ENCODE data around the gene DEGS1.

DEGS1 gene

DNA sequence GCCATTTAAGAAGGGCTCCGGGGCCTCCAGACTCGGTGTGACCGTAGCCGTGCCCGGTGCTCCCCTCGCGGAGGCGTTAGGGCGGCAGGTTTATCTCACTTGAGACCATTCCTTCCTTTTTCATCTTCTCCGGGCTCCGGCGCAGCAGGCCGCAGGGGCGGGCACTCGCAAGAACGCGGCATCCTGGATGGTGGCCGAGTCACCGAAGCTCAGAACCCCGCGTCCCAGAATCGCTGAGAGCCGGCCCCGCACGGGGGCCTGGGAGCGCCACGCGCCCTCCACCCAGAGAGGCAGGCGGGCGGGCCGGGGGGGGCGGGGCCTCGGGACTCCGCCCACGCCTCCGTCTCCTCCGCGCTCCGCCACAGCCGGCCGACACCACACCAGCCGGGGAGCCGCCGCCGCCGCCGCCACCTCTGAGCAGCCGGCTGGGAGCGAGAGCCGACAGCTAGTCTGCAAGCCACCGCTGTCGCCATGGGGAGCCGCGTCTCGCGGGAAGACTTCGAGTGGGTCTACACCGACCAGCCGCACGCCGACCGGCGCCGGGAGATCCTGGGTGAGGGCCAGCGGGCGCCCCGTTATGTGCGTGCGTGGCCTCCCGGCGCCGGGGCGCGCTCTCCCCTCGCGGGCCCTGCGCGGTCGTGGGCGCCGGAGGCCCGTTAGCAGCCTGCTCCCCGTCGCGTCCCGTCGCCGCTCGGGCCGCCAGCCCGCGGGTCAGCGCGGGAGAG is at the start of gene DEGS1:
DEGS1 (plus strand) TSS at position 375 of the 725 bp plus-strand sequence; CDS start at position 472, 97 bp downstream.
- FAIRE-seq: no peak

GRCh38 chr1:224133741-224134299 is 49.2 kb upstream of the DEGS1 start:
- FAIRE-seq: no peak

More for the DNA sequence above, at the start of gene DEGS1:
- DNase-seq (ENCODE audit: insufficient read length, low spot score): peak; percentile 93

DNA sequence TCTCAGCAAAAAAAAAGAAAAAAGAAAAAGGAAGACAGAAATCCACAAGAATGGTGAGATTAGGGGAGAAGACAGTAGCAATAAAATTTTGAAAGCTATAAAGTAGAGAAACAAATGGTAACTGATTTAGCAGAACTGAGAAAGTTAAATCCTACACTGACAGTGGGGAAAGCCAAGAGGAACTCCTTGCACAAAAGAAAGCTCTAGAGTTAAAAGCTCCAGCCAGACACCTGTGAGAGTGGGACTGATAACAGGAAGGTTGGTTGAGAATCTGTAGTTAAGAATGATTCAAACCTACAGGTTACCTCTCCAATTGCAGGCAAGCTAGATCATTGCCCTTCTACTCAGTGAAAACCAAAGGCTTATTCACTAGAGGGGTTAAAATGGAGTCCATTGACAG is 45.5 kb upstream of the DEGS1 start:
- DNase-seq (ENCODE audit: insufficient read length, low spot score) (no peak), FAIRE-seq (no peak)

More at GRCh38 chr1:224133741-224134299, 49.2 kb upstream of the DEGS1 start:
- no peak for DNase-seq (ENCODE audit: insufficient read length, low spot score)

- no peak for FAIRE-seq
- DNase-seq (ENCODE audit: insufficient read length, low spot score): no peak
Measured at GRCh38 chr1:224138198-224138597, 44.8 kb upstream of the DEGS1 start.

DNA sequence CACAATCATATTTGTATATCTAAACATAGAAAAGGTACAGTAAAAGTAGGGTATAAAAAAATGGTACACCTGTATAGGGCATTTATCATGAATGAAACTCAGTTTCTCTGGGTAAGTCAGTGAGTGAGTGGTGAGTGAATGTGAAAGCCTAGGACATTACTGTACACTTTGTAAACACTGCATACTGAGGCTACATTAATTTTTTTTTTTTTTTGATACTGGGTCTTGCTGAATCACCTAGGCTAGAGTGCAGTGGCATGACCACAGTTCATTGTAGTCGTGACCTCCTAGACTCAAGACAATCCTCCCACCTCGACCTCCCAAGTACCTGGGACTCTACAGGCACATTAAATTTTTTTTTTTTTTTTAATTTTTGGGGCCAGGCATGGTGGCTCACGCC is 41.3 kb upstream of the DEGS1 start:
- DNase-seq (ENCODE audit: insufficient read length, low spot score): no peak
- FAIRE-seq: no peak

GRCh38 chr1:224149709-224150108 is 33.3 kb upstream of the DEGS1 start:
- no peak for DNase-seq (ENCODE audit: insufficient read length, low spot score)

GRCh38 chr1:224151117-224151516 is 31.9 kb upstream of the DEGS1 start:
- DNase-seq (ENCODE audit: insufficient read length, low spot score) (no peak), FAIRE-seq (no peak)

More at GRCh38 chr1:224149709-224150108, 33.3 kb upstream of the DEGS1 start:
- no peak for FAIRE-seq

DNA sequence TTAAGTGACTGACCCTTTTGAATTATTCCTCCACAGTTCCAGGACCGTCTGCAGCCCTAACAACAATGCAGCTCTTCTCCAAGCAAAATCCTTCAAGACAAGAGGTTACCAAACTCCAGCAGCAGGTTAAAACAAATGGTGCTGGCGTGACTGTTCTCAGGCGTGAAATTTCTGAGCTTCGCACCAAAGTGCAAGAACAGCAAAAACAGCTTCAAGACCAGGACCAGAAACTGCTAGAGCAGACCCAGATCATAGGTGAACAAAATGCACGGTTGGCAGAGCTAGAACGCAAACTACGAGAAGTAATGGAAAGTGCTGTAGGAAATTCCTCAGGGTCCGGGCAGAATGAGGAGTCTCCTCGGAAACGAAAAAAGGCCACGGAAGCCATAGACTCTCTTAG is 25.7 kb upstream of the DEGS1 start:
- no peak for DNase-seq (ENCODE audit: insufficient read length, low spot score)
- FAIRE-seq: no peak

GRCh38 chr1:224159541-224159940 is 23.5 kb upstream of the DEGS1 start:
- no peak for FAIRE-seq
- DNase-seq (ENCODE audit: insufficient read length, low spot score): no peak

DNA sequence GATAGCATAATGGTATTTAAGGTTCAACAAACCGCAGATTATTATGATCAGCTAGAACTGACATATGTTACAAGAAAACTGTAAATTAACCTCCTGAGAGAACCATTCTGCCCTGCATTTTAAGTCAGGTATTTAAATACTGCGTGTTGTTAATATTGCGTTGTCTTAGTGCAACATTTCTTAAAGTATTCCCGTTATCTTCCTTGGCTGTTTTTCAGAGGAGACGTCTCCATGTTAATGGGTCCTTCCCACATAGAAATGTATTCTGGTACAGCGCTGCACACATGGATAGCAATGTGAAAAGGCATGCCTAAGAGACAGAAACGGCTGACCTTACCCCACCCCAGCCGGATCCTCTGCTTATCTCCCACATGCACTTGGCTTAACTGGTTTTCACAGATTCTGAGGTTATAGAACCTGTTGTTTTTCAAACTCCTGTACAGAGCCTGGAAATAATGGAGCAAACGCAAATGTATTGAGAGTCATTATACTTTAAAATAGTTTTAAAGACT is 22.8 kb upstream of the DEGS1 start:
- FAIRE-seq (no peak), DNase-seq (ENCODE audit: insufficient read length, low spot score) (no peak)

GRCh38 chr1:224162768-224163167 is 20.3 kb upstream of the DEGS1 start:
- no peak for FAIRE-seq
- no peak for DNase-seq (ENCODE audit: insufficient read length, low spot score)

GRCh38 chr1:224163311-224163710 is 19.7 kb upstream of the DEGS1 start:
- no peak for DNase-seq (ENCODE audit: insufficient read length, low spot score)
- FAIRE-seq: no peak

- no peak for FAIRE-seq
- no peak for DNase-seq (ENCODE audit: insufficient read length, low spot score)
Measured at GRCh38 chr1:224168859-224169380, 14.1 kb upstream of the DEGS1 start.

DNA sequence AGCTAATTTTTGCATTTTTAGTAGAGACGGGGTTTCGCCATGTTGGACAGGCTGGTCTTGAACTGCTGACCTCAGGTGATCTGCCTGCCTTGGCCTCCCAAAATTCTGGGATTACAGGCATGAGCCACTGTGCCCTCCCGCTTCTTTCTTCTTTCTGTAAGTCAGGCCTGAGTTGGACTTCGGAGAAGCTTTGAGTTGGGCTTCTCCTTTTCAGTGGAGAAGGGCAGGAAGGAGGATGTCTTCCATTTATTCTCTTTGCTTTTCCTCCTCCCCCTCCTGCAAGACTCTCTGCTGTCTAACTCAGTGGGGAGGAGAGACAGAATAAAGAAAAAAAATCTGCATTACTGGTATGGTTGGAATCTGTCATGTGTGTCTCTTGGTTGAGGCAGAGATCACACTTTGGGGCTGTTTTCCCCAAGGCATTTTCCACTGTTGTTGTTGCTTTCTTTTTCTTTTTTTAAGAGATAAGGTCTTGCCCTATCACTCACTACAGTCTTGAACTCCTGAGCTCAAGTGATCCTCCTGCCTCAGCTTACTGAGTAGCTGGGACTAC is 13.2 kb upstream of the DEGS1 start:
- FAIRE-seq (no peak), DNase-seq (ENCODE audit: insufficient read length, low spot score) (no peak)

DNA sequence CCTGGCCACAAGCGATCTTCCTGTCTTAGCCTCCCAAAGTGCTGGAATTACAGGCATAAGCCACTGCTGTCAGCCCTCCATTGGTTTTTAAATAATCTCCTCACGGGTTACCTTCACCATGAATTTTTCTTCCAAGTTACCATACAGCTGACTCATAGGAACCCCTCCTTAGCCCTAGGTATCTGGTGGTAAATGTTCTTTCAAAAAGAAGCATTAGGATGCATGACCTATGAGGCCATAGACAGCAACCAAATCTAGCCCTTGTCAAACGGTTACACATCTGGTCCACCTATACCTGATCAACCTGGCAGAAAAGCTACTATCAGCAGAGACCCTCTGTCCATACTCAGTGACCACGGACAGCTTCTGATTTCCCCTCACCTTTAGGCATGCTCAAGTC is 12.7 kb upstream of the DEGS1 start:
- no peak for FAIRE-seq
- DNase-seq (ENCODE audit: insufficient read length, low spot score): no peak

- DNase-seq (ENCODE audit: insufficient read length, low spot score) (peak; percentile 40), FAIRE-seq (no peak)
Measured at GRCh38 chr1:224170748-224171478, 12.1 kb upstream of the DEGS1 start.

DNA sequence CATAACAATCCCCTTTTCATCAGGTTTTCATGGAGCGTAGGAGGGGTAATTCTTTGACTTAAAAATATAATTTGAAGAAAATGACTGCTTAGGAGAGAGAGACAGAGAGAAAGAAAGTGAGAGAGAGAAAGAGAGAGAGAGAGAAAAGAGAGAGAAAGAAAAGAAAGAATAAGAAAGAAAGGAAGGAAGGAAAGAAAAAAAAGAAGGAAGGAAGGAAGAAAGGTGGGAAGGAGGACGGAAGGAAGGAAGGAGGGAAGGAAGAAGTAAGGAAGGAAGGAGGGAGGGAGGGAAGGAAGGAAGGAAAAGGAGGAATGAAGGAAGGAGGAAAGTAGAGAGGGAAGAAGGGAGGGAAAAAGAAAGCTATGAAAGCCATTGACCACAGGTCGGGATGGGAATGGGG is 10.8 kb upstream of the DEGS1 start:
- DNase-seq (ENCODE audit: insufficient read length, low spot score): no peak
- FAIRE-seq: no peak

DNA sequence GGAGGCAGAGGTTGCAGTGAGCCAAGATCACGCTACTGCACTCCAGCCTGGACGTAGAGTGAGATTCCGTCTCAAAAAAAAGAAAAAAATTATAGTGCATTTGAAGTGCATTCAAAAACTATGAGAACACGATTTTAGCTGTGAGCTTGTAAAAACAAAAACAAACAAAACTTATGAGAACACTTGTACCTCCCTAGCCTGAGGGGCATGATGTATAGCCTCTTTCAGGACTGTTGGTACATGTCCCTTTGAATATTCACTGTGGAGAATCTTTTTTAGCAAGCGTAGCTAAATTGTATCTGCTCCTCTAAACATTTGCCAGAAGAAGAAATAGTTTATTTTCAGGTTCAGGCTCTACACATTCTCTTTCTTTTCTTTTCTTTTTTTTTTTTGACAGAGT is 9.5 kb upstream of the DEGS1 start:
- no peak for FAIRE-seq
- no peak for DNase-seq (ENCODE audit: insufficient read length, low spot score)

DNA sequence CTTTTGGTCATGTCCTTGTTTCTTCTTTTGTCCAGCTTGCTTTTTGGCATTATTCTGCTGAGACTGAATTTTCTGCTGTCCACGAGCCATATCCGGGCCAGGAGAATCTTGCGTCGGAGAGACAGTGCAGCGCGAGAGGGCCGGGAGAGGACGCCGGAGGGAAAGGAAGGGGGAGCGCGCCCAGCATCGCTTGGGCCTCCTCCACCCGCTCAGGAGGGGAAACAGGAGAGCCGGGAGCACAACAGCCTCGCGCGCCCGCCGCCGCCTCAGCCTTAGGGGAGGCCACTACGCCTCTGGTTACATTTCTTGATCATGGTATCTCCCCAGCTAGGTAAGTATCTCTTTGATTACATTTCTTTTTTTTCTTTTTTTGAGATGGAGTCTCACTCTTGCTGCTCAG is 7.4 kb upstream of the DEGS1 start:
- FAIRE-seq: no peak
- DNase-seq (ENCODE audit: insufficient read length, low spot score): no peak

GRCh38 chr1:224177356-224177999 is 5.6 kb upstream of the DEGS1 start:
- no peak for FAIRE-seq
- DNase-seq (ENCODE audit: insufficient read length, low spot score): no peak

- no peak for FAIRE-seq
- no peak for DNase-seq (ENCODE audit: insufficient read length, low spot score)
Measured at GRCh38 chr1:224178894-224179293, 4.1 kb upstream of the DEGS1 start.

All from HTR-8/SVneo (cell line).